Activated naive CD4-positive, alpha-beta T cell treated with anti-CD3 and anti-CD28 coated beads, Interleukin-2, amount 50 U/mL, for 24 hours (primary cell): ENCODE measurements around the gene PRKX.
"Not testable (repeated sequence)": the region's sequence is repeated elsewhere in the genome, so short reads cannot be mapped to it uniquely, and the experiment has no call there.

Source experiments
- H3K27ac Mint-ChIP-seq: one replicate; pipeline ENCODE4 v1.8.0; 2021; ENCODE audit warnings: mild to moderate bottlenecking, mixed read lengths
- H3K27me3 Mint-ChIP-seq: one replicate; pipeline ENCODE4 v1.8.0; 2021; ENCODE audit warnings: mixed read lengths
- H3K36me3 Mint-ChIP-seq: one replicate; pipeline ENCODE4 v1.8.0; 2021; ENCODE audit warnings: mixed read lengths
- H3K4me1 Mint-ChIP-seq: one replicate; pipeline ENCODE4 v1.8.0; 2021; ENCODE audit warnings: mixed read lengths
- H3K4me3 Mint-ChIP-seq: one replicate; pipeline ENCODE4 v1.8.0; 2021; ENCODE audit warnings: mild to moderate bottlenecking, mixed read lengths
- H3K9me3 Mint-ChIP-seq: one replicate; pipeline ENCODE4 v1.8.0; 2021; ENCODE audit warnings: mixed read lengths

PRKX gene

DNA sequence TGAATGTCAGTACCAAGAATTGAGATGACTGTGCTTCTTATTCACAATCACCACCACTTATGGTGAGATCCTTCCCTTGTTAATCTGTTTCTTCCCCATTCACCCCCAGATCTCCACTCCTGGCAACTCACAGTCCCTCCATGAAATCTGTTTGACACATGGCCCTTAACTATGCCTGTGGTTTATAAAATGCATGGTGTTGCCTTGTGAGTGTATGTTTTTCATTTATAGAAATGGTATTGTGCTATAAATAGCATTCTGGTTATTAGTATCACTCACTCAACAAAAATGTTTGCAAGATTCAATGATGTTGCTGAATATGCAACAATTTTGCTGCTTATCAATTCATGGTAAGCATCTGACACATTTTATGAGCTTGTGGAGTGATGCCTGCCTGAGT is 131.0 kb downstream of the PRKX start:
- H3K9me3 Mint-ChIP-seq: no peaks in the 10 kb centered on the region
- no peaks in the 10 kb centered on the region for H3K27me3 Mint-ChIP-seq
- peaks cover 2% of the 10 kb centered on the region for H3K36me3 Mint-ChIP-seq
- no peak overlapping the region for H3K27ac Mint-ChIP-seq
- H3K4me3 Mint-ChIP-seq: no peak overlapping the region
- H3K4me1 Mint-ChIP-seq: peaks cover 15% of the 10 kb centered on the region

- Mint-ChIP-seq H3K4me1 (peaks cover 15% of the 10 kb centered on the region), H3K27ac (no peak overlapping the region), H3K9me3 (no peaks in the 10 kb centered on the region), H3K27me3 (no peaks in the 10 kb centered on the region), H3K36me3 (peaks cover 2% of the 10 kb centered on the region), H3K4me3 (no peak overlapping the region)
Observed at GRCh38 chrX:3581609-3582108, 131.8 kb downstream of the PRKX start.

GRCh38 chrX:3577551-3577950 is 135.9 kb downstream of the PRKX start:
- H3K4me1 Mint-ChIP-seq: no peaks in the 10 kb centered on the region
- H3K27ac Mint-ChIP-seq: no peak overlapping the region
- no peaks in the 10 kb centered on the region for H3K36me3 Mint-ChIP-seq
- H3K9me3 Mint-ChIP-seq: no peaks in the 10 kb centered on the region
- H3K4me3 Mint-ChIP-seq: no peak overlapping the region
- H3K27me3 Mint-ChIP-seq: no peaks in the 10 kb centered on the region

GRCh38 chrX:3576886-3577501 is 136.5 kb downstream of the PRKX start:
- H3K9me3 Mint-ChIP-seq: no peaks in the 10 kb centered on the region

GRCh38 chrX:3567686-3568085 is 145.8 kb downstream of the PRKX start:
- Mint-ChIP-seq H3K4me1 (no peaks in the 10 kb centered on the region), H3K4me3 (no peak overlapping the region), H3K27ac (no peak overlapping the region), H3K9me3 (no peaks in the 10 kb centered on the region), H3K36me3 (no peaks in the 10 kb centered on the region), H3K27me3 (peaks cover 1% of the 10 kb centered on the region)

More at GRCh38 chrX:3576886-3577501, 136.5 kb downstream of the PRKX start:
- H3K27me3 Mint-ChIP-seq: no peaks in the 10 kb centered on the region
- H3K4me1 Mint-ChIP-seq: no peaks in the 10 kb centered on the region
- H3K36me3 Mint-ChIP-seq: no peaks in the 10 kb centered on the region
- H3K27ac Mint-ChIP-seq: no peak overlapping the region
- no peak overlapping the region for H3K4me3 Mint-ChIP-seq

DNA sequence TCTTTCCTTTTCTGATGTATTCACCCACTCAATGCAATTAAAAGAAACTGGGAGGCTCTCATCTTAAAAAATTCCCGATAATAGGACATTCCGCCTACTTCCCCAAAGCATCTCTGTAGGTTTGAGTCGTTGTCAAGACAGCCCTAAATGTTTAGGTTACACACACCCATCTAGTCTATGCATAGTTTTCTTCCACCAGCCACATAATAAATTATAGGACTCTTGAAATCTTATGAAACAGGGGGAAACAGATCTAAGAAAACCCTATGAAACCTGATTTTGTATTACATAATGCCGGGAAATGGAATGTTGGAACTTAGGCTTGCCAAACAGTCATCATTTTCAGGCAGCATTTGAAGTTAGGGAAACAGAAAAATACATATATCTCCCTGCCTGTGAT is 150.0 kb downstream of the PRKX start:
- no peaks in the 10 kb centered on the region for H3K4me1 Mint-ChIP-seq

DNA sequence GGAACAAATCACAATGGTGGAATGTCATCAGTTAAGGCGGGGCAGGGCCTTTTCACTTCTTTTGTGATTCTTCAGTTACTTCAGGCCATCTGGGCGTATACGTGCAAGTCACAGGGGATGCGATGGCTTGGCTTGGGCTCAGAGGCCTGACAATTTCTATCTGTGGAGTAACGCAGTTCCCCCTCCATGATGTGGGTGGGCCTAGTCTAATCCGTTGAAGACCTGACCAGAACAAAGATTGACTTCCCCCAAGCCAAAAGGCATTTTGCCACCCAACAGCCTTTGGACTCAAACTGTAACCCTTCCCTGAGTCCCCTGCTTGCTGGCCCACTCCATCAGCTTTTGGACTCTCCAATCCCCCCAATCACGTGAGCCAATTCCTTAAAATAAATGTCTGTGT is 153.4 kb downstream of the PRKX start:
- not testable (repeated sequence) for H3K27ac Mint-ChIP-seq, H3K9me3 Mint-ChIP-seq, H3K27me3 Mint-ChIP-seq, H3K4me1 Mint-ChIP-seq, H3K36me3 Mint-ChIP-seq, H3K4me3 Mint-ChIP-seq

More for the DNA sequence above, 150.0 kb downstream of the PRKX start:
- Mint-ChIP-seq H3K36me3 (no peaks in the 10 kb centered on the region), H3K9me3 (no peaks in the 10 kb centered on the region), H3K27me3 (no peaks in the 10 kb centered on the region), H3K27ac (no peak overlapping the region), H3K4me3 (no peak overlapping the region)
